NOMO-1 treated with dmso at 0.1 percent for 144 hours (cell line): ENCODE results near the gene FAM156A.
"Not testable (repeated sequence)": the region's sequence is repeated elsewhere in the genome, so short reads cannot be mapped to it uniquely, and the experiment has no call there.

Experiments used
- DNase-seq: peaks from one replicate; lab custom pipeline; 2025; ENCODE audit not compliant: unreplicated experiment; lab: John Stamatoyannopoulos, UW

Gene FAM156A

DNA sequence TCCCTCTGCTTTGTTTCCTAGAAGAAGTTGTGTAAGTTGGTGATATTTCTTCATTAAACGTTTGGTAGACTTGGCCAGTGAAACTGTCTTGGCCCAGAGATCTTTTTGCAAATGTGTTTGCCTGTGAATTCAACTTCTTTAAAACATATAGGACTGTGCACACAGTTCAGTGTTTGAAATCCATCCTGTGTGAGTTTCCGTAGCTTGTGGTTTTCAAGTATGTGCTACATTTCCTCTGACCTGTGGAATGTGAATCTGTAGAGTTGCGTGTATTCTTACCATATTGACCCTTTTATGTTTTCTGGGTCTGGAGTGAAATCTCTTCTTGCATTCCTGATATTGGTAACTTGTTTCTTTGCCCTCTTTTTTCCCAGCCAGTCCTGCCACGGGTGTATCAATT, 52.2 kb downstream of the FAM156A start:
- DNase-seq = not testable (repeated sequence)

DNA sequence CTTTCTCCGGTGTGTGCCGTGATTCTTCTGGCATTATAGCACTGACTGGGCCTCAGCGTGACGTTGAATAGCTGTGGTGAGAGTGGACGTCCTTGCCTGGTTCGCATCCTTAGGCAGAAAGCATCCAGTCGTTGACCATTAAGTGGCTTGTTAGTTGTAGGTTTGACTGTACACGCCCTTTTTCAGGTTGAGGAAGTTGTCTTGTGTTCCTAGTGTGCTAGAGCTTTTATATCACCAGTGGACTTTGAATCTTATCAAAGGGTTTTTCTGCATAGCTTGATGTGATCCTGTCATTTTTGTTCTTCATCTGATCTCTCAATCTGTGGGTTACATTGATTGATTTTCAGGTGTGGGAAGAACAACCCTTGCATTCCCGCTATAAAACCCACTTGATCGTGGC, 52.8 kb downstream of the FAM156A start:
- not testable (repeated sequence) for DNase-seq
